HAP-1 (cell line): ENCODE results near the gene FN3K.

Experiments used
- DNase-seq, 2 experiments: peaks; one replicate each; pipeline ENCODE4 v3.0.0-alpha.2; 2016 to 2020; ENCODE audit warnings: low spot score in 2 of 2
- H3K27me3 ChIP-seq: fragments of 250-450 bp; sonication (Bioruptor Pico); 2 replicates; pipeline ENCODE4 v1.5.1; 2020; ENCODE audit warnings: low read depth, mild to moderate bottlenecking, moderate library complexity
- H3K36me3 ChIP-seq: fragments of 250-450 bp; sonication (Bioruptor Pico); replicated peaks from 2 replicates; pipeline ENCODE4 v1.5.1; 2020; ENCODE audit warnings: mild to moderate bottlenecking
- H3K4me1 ChIP-seq: fragments of 250-450 bp; sonication (Bioruptor Pico); 2 replicates; pipeline ENCODE4 v1.5.1; 2020; ENCODE audit warnings: mild to moderate bottlenecking
- H3K4me3 ChIP-seq: fragments of 250-450 bp; sonication (Bioruptor Pico); 2 replicates; pipeline ENCODE4 v1.5.1; 2020; ENCODE audit warnings: mild to moderate bottlenecking, moderate library complexity
- H3K9me3 ChIP-seq: fragments of 250-450 bp; sonication (Bioruptor Pico); 2 replicates; pipeline ENCODE4 v1.5.1; 2020; ENCODE audit warnings: mild to moderate bottlenecking, moderate library complexity
- in situ Hi-C: fragments of 300-500 bp; cut with MboI; formaldehyde crosslinking; loops from 3 replicates; pipeline ENCODE4 v1.14.3; 2020; ENCODE audit warnings: low sequenced_read_pairs, inconsistent platforms, mixed read lengths

Gene FN3K

GRCh38 chr17:82798752-82799151 is 63.3 kb downstream of the FN3K start:
- H3K9me3 ChIP-seq = no peaks in the 10 kb centered on the region
- H3K27me3 ChIP-seq = no peaks in the 10 kb centered on the region
- no peak overlapping the region for H3K4me3 ChIP-seq
- peaks cover 69% of the 10 kb centered on the region for H3K36me3 ChIP-seq
- no peak for DNase-seq
- no peaks in the 10 kb centered on the region for H3K4me1 ChIP-seq
- in situ Hi-C loops = no loop called here

DNA sequence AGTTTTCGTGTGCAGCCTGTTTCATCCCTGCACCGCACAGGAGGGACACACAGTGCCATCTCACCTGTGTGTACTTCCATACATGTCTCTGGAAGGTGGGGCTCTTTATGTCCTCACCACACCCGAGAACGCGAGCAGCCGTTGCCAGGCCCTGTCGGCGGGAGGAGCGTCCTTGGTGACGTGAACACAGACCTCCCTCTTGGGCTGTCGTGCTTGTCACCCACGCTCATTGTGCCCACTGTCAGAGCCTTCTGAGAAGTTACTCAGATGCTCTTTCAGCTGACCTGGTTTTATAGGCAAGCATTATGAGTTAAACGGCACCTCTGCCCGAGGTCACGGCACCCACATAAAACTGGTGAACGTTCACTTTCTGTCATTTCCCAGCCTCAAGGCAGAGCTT is 64.2 kb downstream of the FN3K start:
- Histone ChIP-seq H3K9me3 (no peaks in the 10 kb centered on the region), H3K36me3 (peaks cover 67% of the 10 kb centered on the region), H3K4me3 (no peak overlapping the region), H3K4me1 (no peaks in the 10 kb centered on the region), H3K27me3 (no peaks in the 10 kb centered on the region)
- in situ Hi-C loops = no loop called here
- DNase-seq = no peak
